ENCODE data around the gene PSMD5. TPM values are rescaled to one million over a fixed set of nuclear protein-coding genes. Genes with fewer than 3 reads are reported as not detected.

PSMD5 gene
- total and polyA plus RNA-seq, 9 of the 15 experiments (the other 6 are each of a cell fraction or from before 2014, with no cell fraction given) = 46.4 to 148 (median 76.3) TPM

GRCh38 chr9:120852240-120853010, 9.7 kb upstream of the PSMD5 start:
- no peak for DNase-seq (ENCODE audit: extremely low read depth in 1 of 4, low spot score in 3 of 4)
- Histone ChIP-seq H2AFZ (ENCODE audit: low read depth, low read length) (no peak overlapping the region), H3K9ac (ENCODE audit: insufficient read depth in 1 of 2, low read depth in 2 of 2, low read length in 2 of 2) (no peak overlapping the region), H3K27ac (ENCODE audit: extremely low read depth, low read depth, low read length) (no peak overlapping the region), H3K4me2 (ENCODE audit: insufficient read depth, low read length) (no peak overlapping the region), H3K27me3 (ENCODE audit: control insufficient read depth in 2 of 2, insufficient read depth in 2 of 2, low read length in 2 of 2) (no peaks in the 10 kb centered on the region), H3K9me1 (ENCODE audit: control insufficient read depth, insufficient read depth, low read length) (no peaks in the 10 kb centered on the region), H3K4me3 (no peak overlapping the region), H3K4me1 (replicated peaks in 1 of 2; ENCODE audit: control insufficient read depth in 2 of 2, insufficient read depth in 2 of 2, low read length in 2 of 2) (no peaks in the 10 kb centered on the region), H3K79me2 (ENCODE audit: control insufficient read depth, insufficient read depth, low read length) (no peaks in the 10 kb centered on the region), H3K9me3 (replicated peaks; ENCODE audit: control insufficient read depth, insufficient read depth, low read depth, low read length) (no peaks in the 10 kb centered on the region), H4K20me1 (replicated peaks; ENCODE audit: control insufficient read depth, insufficient read depth, low read length) (no peaks in the 10 kb centered on the region), H3K36me3 (ENCODE audit: control insufficient read depth, insufficient read depth, low read length) (peaks cover 48% of the 10 kb centered on the region)
- in situ Hi-C loops (cut with MboI) = no loop called here
- 67% methylated on average over 5 of the region's 5 CpGs for WGBS (ENCODE audit: insufficient coverage, low coverage, missing lambda C conversion rate)
- BruUV-seq (replicated peaks) = TSS peak; percentile 14
- no peak for FAIRE-seq
- CTCF ChIA-PET (ENCODE audit: low intra/inter-chr PET ratio) = no interaction called here
- POLR2A ChIA-PET = interaction anchor here (0.6 to 5.9 kb wide), 13 partner anchors 8 to 442 kb away, joined by 3 to 78 read pairs (median 4); partner anchors contain the start of gene PSMD5
- intact Hi-C loops (cut with micrococcal nuclease) = no loop called here
- ATAC-seq = no peak
- TF ChIP-seq GATAD2B (IDR thresholded peaks at IDR 0.05; ENCODE audit: borderline replicate concordance) (no peak), HNRNPUL1 (IDR thresholded peaks at IDR 0.05; ENCODE audit: low read length) (no peak), POLR2AphosphoS2 (IDR thresholded peaks at IDR 0.05; ENCODE audit: low read length) (0 out of 2 replicates have a peak, but pooled peaks have one; percentile 39), ELF2 (CRISPR knock-in tag; IDR thresholded peaks at IDR 0.05) (no peak), PBX2 (CRISPR knock-in tag; IDR thresholded peaks at IDR 0.05; ENCODE audit: low read depth) (no peak), PBX2 (tag; conservative IDR thresholded peaks at IDR 0.05; ENCODE audit: low read depth) (no peak), ZBTB26 (CRISPR knock-in tag; IDR thresholded peaks at IDR 0.05) (no peak), THRB (CRISPR knock-in tag; conservative IDR thresholded peaks at IDR 0.05) (0 out of 2 replicates have a peak, but pooled peaks have one; percentile 16), PML (IDR thresholded peaks at IDR 0.05; ENCODE audit: low read length) (no peak), HBP1 (CRISPR knock-in tag; IDR thresholded peaks at IDR 0.05) (peak; percentile 67; the same call in 1 of the 2 replicates), E2F1 (CRISPR knock-in tag; IDR thresholded peaks at IDR 0.05) (no peak), E2F4 (CRISPR knock-in tag; IDR thresholded peaks at IDR 0.05; ENCODE audit: low read depth) (0 out of 2 replicates have a peak, but pooled peaks have one; percentile 26)
